HEK293 (cell line): ENCODE measurements around the gene SLX9.

Experiments used
- BCL6B ChIP-seq: fragments of 450-650 bp; formaldehyde crosslinking; IDR thresholded peaks from 2 replicates; pipeline ENCODE4 v1.5.1; 2017; ENCODE audit warnings: missing biosample characterization, missing genetic modification characterization
- FEZF1 ChIP-seq: fragments of 450-650 bp; formaldehyde crosslinking; IDR thresholded peaks from 2 replicates; pipeline ENCODE4 v1.5.1; 2016; ENCODE audit warnings: missing biosample characterization, missing genetic modification characterization
- GLI2 ChIP-seq: fragments of 450-650 bp; formaldehyde crosslinking; IDR thresholded peaks from 2 replicates; pipeline ENCODE4; 2017; ENCODE audit warnings: missing biosample characterization, missing genetic modification characterization, low read depth, borderline replicate concordance
- GLIS2 ChIP-seq: fragments of 450-650 bp; formaldehyde crosslinking; IDR thresholded peaks from 2 replicates; pipeline ENCODE4 v1.5.1; 2016; ENCODE audit warnings: missing biosample characterization, missing genetic modification characterization
- KLF9 ChIP-seq: fragments of 450-650 bp; formaldehyde crosslinking; IDR thresholded peaks from 2 replicates; pipeline ENCODE4 v1.5.1; 2016; ENCODE audit warnings: missing biosample characterization, missing genetic modification characterization, low read depth
- MEIS1 ChIP-seq: sonication (generic); formaldehyde crosslinking; IDR thresholded peaks from 2 replicates; pipeline ENCODE4 v1.8.1; 2022; ENCODE audit warnings: missing genetic modification reagents, mild to moderate bottlenecking, borderline replicate concordance
- PRDM10 ChIP-seq: fragments of 450-650 bp; formaldehyde crosslinking; IDR thresholded peaks from 2 replicates; pipeline ENCODE4 v1.5.1; 2016; ENCODE audit warnings: missing biosample characterization, missing genetic modification characterization
- PRDM2 ChIP-seq: fragments of 450-650 bp; formaldehyde crosslinking; IDR thresholded peaks from 2 replicates; pipeline ENCODE4 v1.5.1; 2016; ENCODE audit warnings: missing biosample characterization, missing genetic modification characterization, borderline replicate concordance
- SP2 ChIP-seq: fragments of 450-650 bp; formaldehyde crosslinking; IDR thresholded peaks from 2 replicates; pipeline ENCODE4 v1.5.1; 2016; ENCODE audit warnings: missing biosample characterization, missing genetic modification characterization
- SP3 ChIP-seq: fragments of 450-650 bp; formaldehyde crosslinking; IDR thresholded peaks from 2 replicates; pipeline ENCODE4 v1.5.1; 2016; ENCODE audit warnings: missing biosample characterization, missing genetic modification characterization
- ZBTB44 ChIP-seq: fragments of 450-650 bp; IDR thresholded peaks from 2 replicates; pipeline ENCODE4 v1.5.1; 2018; ENCODE audit warnings: missing biosample characterization, mild to moderate bottlenecking, missing genetic modification characterization
- ZFHX2 ChIP-seq: fragments of 450-650 bp; formaldehyde crosslinking; conservative IDR thresholded peaks from 2 replicates; pipeline ENCODE4 v1.5.1; 2016; ENCODE audit warnings: missing biosample characterization, missing genetic modification characterization
- ZIC2 ChIP-seq: fragments of 450-650 bp; formaldehyde crosslinking; IDR thresholded peaks from 2 replicates; pipeline ENCODE4 v1.5.1; 2016; ENCODE audit warnings: missing biosample characterization, missing genetic modification characterization
- ZNF221 ChIP-seq: fragments of 450-650 bp; formaldehyde crosslinking; IDR thresholded peaks from 2 replicates; pipeline ENCODE4 v1.5.1; 2017; ENCODE audit warnings: missing biosample characterization, missing genetic modification characterization, borderline replicate concordance
- ZNF23 ChIP-seq: fragments of 450-650 bp; formaldehyde crosslinking; IDR thresholded peaks from 2 replicates; pipeline ENCODE4 v1.5.1; 2016; ENCODE audit warnings: missing biosample characterization, missing genetic modification characterization, borderline replicate concordance
- ZNF354C ChIP-seq: fragments of 450-650 bp; formaldehyde crosslinking; IDR thresholded peaks from 2 replicates; pipeline ENCODE4 v1.5.1; 2016; ENCODE audit warnings: missing biosample characterization, missing genetic modification characterization, low read depth, borderline replicate concordance
- ZNF423 ChIP-seq: fragments of 450-650 bp; formaldehyde crosslinking; IDR thresholded peaks from 2 replicates; pipeline ENCODE4 v1.5.1; 2016; ENCODE audit warnings: missing biosample characterization, missing genetic modification characterization
- ZNF529 ChIP-seq: fragments of 450-650 bp; formaldehyde crosslinking; IDR thresholded peaks from 2 replicates; pipeline ENCODE4 v1.5.1; 2017; ENCODE audit warnings: missing genetic modification characterization, missing biosample characterization; ENCODE audit not compliant: insufficient replicate concordance
- ZNF585B ChIP-seq: fragments of 450-650 bp; formaldehyde crosslinking; IDR thresholded peaks from 2 replicates; pipeline ENCODE4 v1.5.1; 2016; ENCODE audit warnings: missing biosample characterization, missing genetic modification characterization
- ZNF624 ChIP-seq: fragments of 450-650 bp; formaldehyde crosslinking; IDR thresholded peaks from 2 replicates; pipeline ENCODE4 v1.5.1; 2017; ENCODE audit warnings: missing biosample characterization, missing genetic modification characterization
- ZNF660 ChIP-seq: fragments of 450-650 bp; IDR thresholded peaks from 2 replicates; pipeline ENCODE4 v1.5.1; 2018; ENCODE audit warnings: missing biosample characterization, mild to moderate bottlenecking, missing genetic modification characterization
- ZNF664 ChIP-seq: fragments of 450-650 bp; formaldehyde crosslinking; IDR thresholded peaks from 2 replicates; pipeline ENCODE4 v1.5.1; 2016; ENCODE audit warnings: missing biosample characterization, missing genetic modification characterization
- ZNF747 ChIP-seq: fragments of 450-650 bp; formaldehyde crosslinking; IDR thresholded peaks from 2 replicates; pipeline ENCODE4 v1.5.1; 2016; ENCODE audit warnings: missing biosample characterization, missing genetic modification characterization
- ZNF843 ChIP-seq: fragments of 450-650 bp; formaldehyde crosslinking; IDR thresholded peaks from 2 replicates; pipeline ENCODE4 v1.5.1; 2016; ENCODE audit warnings: missing biosample characterization, missing genetic modification characterization
- ZSCAN23 ChIP-seq: fragments of 450-650 bp; formaldehyde crosslinking; IDR thresholded peaks from 2 replicates; pipeline ENCODE4 v1.5.1; 2016; ENCODE audit warnings: missing biosample characterization, missing genetic modification characterization

The SLX9 gene

GRCh38 chr21:44927587-44928461 is 12.0 kb upstream of the SLX9 start (continued):
- TF ChIP-seq PRDM10 (tag by site-specific recombination) (0 out of 2 replicates have a peak, but pooled peaks have one; percentile 50), PRDM2 (tag by site-specific recombination) (no peak), ZNF354C (tag by site-specific recombination) (no peak), ZBTB44 (tag by site-specific recombination) (no peak), ZNF23 (no peak), ZSCAN23 (tag by site-specific recombination) (no peak), ZIC2 (no peak), ZNF585B (tag by site-specific recombination) (no peak), GLIS2 (peak; percentile 44), ZNF664 (tag by site-specific recombination) (no peak), GLI2 (no peak), ZNF747 (tag by site-specific recombination) (no peak), ZNF423 (0 out of 2 replicates have a peak, but pooled peaks have one; percentile 29), FEZF1 (tag by site-specific recombination) (no peak), SP3 (0 out of 2 replicates have a peak, but pooled peaks have one; percentile 52), ZFHX2 (tag by site-specific recombination) (peak; percentile 98), SP2 (tag by site-specific recombination) (peak; percentile 41; the same call in 1 of the 2 replicates), MEIS1 (CRISPR knock-in tag) (no peak), ZNF624 (tag by site-specific recombination) (no peak), KLF9 (tag by site-specific recombination) (no peak), ZNF221 (tag by site-specific recombination) (no peak), ZNF660 (tag by site-specific recombination) (no peak), ZNF529 (no peak), ZNF843 (tag by site-specific recombination) (no peak), BCL6B (tag by site-specific recombination) (no peak)
